Endothelial cell of umbilical vein (primary cell): ENCODE results near the gene PIK3CB. TPM values are rescaled to one million over a fixed set of nuclear protein-coding genes. Genes with fewer than 3 reads are reported as not detected.

ENCODE experiments used
- BruUV-seq: library from RNA; stranded (reverse); fragments of 400-500 nt; replicated peaks from 2 replicates; lab custom pipeline; 2021; lab: Mats Ljungman, UMichigan
- CTCF ChIA-PET: fragments of 300-600, 350-600 bp; sonication (Branson Sonifier 250); formaldehyde crosslinking; loops from one replicate; lab custom pipeline; 2021; ENCODE audit warnings: antibody characterized with exemption, inconsistent platforms; lab: Charles Lee
- POLR2A ChIA-PET: fragments of 300-600, 350-600 bp; sonication (Branson Sonifier 250); formaldehyde crosslinking; loops from one replicate; lab custom pipeline; 2021; ENCODE audit warnings: antibody characterized with exemption, inconsistent platforms; lab: Charles Lee
- DNase-seq: peaks from one replicate; pipeline ENCODE4 v3.0.0-alpha.2; 2011; ENCODE audit warnings: low read depth, low spot score
- FAIRE-seq: peaks from 2 replicates; lab custom pipeline; 2011; peaks lifted over from hg19 to GRCh38; lab: Jason Lieb, UNC
- H2AFZ ChIP-seq: 2 replicates; pipeline ENCODE4 v1.6.0; 2012; ENCODE audit warnings: low read depth, low read length, control low read depth, inconsistent platforms
- H3K27ac ChIP-seq: 2 replicates; pipeline ENCODE4 v1.5.1; 2011; ENCODE audit warnings: low read depth, mild to moderate bottlenecking, control low read depth, low read length, moderate library complexity; ENCODE audit not compliant: insufficient read depth
- H3K27me3 ChIP-seq, 2 experiments: 2 replicates each; pipeline versions ENCODE4 v1.6.0 to v1.6.1; 2011; ENCODE audit warnings: low read length in 2 of 2, mixed read lengths in 1 of 2; ENCODE audit not compliant: control insufficient read depth in 2 of 2, insufficient read depth in 2 of 2
- H3K36me3 ChIP-seq, 2 experiments: 2 replicates in 1 of 2; 3 replicates in 1 of 2; pipeline ENCODE4 v1.5.1; 2011; ENCODE audit warnings: low read length in 2 of 2, mild to moderate bottlenecking in 1 of 2, moderate library complexity in 1 of 2; ENCODE audit not compliant: control insufficient read depth in 2 of 2, insufficient read depth in 2 of 2; ENCODE audit errors: extremely low read depth in 1 of 2
- H3K4me1 ChIP-seq: 3 replicates; pipeline ENCODE4 v1.5.1; 2011; ENCODE audit warnings: mild to moderate bottlenecking, low read length; ENCODE audit not compliant: control insufficient read depth, insufficient read depth; ENCODE audit errors: extremely low read depth
- H3K4me2 ChIP-seq: 2 replicates; pipeline ENCODE4 v1.6.1; 2011; ENCODE audit warnings: low read length, control low read depth, mixed read lengths; ENCODE audit not compliant: insufficient read depth
- H3K4me3 ChIP-seq, 3 experiments: fragments of 200-600 bp in 1 of 3; sonication (generic), shearing (Covaris generic) in 1 of 3; replicated peaks in 1 of 3; 2 replicates each; pipeline ENCODE4 v1.5.1; 2011 to 2016; ENCODE audit warnings: control low read depth in 3 of 3, low read length in 3 of 3, mild to moderate bottlenecking in 2 of 3, inconsistent platforms in 1 of 3, low read depth in 1 of 3, moderate library complexity in 1 of 3; ENCODE audit not compliant: insufficient read depth in 1 of 3
- H3K79me2 ChIP-seq: 2 replicates; pipeline ENCODE4 v1.6.0; 2012; ENCODE audit warnings: low read length, inconsistent platforms; ENCODE audit not compliant: control insufficient read depth, insufficient read depth
- H3K9ac ChIP-seq: replicated peaks from 2 replicates; pipeline ENCODE3; 2011; ENCODE audit warnings: low read length, control low read depth; ENCODE audit not compliant: insufficient read depth; ENCODE audit errors: extremely low read depth
- H3K9me1 ChIP-seq: replicated peaks from 3 replicates; pipeline ENCODE4 v1.6.0; 2011; ENCODE audit warnings: mild to moderate bottlenecking, low read length; ENCODE audit not compliant: control insufficient read depth, insufficient read depth; ENCODE audit errors: extremely low read depth
- H3K9me3 ChIP-seq: replicated peaks from 2 replicates; pipeline ENCODE4 v1.5.1; 2012; ENCODE audit warnings: low read length, inconsistent platforms; ENCODE audit not compliant: control insufficient read depth, insufficient read depth
- H4K20me1 ChIP-seq: replicated peaks from 2 replicates; pipeline ENCODE3; 2011; ENCODE audit warnings: mild to moderate bottlenecking, low read length; ENCODE audit not compliant: control insufficient read depth, insufficient read depth; ENCODE audit errors: extremely low read depth
- CTCF ChIP-seq, 2 donors: IDR thresholded peaks; 1 replicate in 1 of 2; 2 replicates in 1 of 2; pipeline ENCODE4 v1.5.1; 2011; ENCODE audit warnings: low read length in 2 of 2, mild to moderate bottlenecking in 2 of 2, moderate library complexity in 2 of 2, control low read depth in 1 of 2, inconsistent platforms in 1 of 2, low read depth in 1 of 2; ENCODE audit not compliant: insufficient read depth in 1 of 2; ENCODE audit errors: extremely low read depth in 1 of 2
- EZH2 ChIP-seq: IDR thresholded peaks from 2 replicates; pipeline ENCODE4 v1.6.1; 2012; ENCODE audit warnings: borderline replicate concordance, low read depth, mild to moderate bottlenecking, moderate library complexity, low read length, inconsistent platforms; ENCODE audit not compliant: severe bottlenecking
- FOS ChIP-seq: IDR thresholded peaks from 2 replicates; pipeline ENCODE4 v1.6.1; 2011; ENCODE audit warnings: mild to moderate bottlenecking, low read length, moderate library complexity, borderline replicate concordance; ENCODE audit not compliant: insufficient read depth
- GATA2 ChIP-seq: IDR thresholded peaks from 2 replicates; pipeline ENCODE4 v1.7.0; 2011; ENCODE audit warnings: low read depth, mild to moderate bottlenecking, moderate library complexity, mixed read lengths, low read length; ENCODE audit not compliant: insufficient read length, insufficient read depth
- JUN ChIP-seq: IDR thresholded peaks from 2 replicates; pipeline ENCODE4 v1.6.1; 2011; ENCODE audit warnings: borderline replicate concordance, low read depth; ENCODE audit not compliant: insufficient read length, insufficient read depth
- MAX ChIP-seq: IDR thresholded peaks from 2 replicates; pipeline ENCODE4 v1.6.1; 2011; ENCODE audit not compliant: insufficient read depth, insufficient read length
- MYC ChIP-seq: IDR thresholded peaks from one replicate; pipeline ENCODE4 v1.6.1; 2011; ENCODE audit warnings: mild to moderate bottlenecking, low read depth, low read length
- POLR2A ChIP-seq: IDR thresholded peaks from 2 replicates; pipeline ENCODE4 v1.6.1; 2012; ENCODE audit warnings: low read depth, mild to moderate bottlenecking, control low read depth, low read length
- POLR2AphosphoS5 ChIP-seq: IDR thresholded peaks from 2 replicates; pipeline ENCODE4 v1.6.1; 2012; ENCODE audit warnings: low read depth, mild to moderate bottlenecking, control low read depth, low read length, moderate library complexity; ENCODE audit not compliant: insufficient read depth
- dilution Hi-C: fragments of 300-500 bp; cut with MboI; formaldehyde crosslinking; loops from one replicate; pipeline ENCODE4 v1.15.0; 2019; ENCODE audit warnings: low sequenced_read_pairs; ENCODE audit not compliant: extremely low pct_ligation_motif_present
- intact Hi-C: fragments of 100-400 bp; cut with micrococcal nuclease; formaldehyde crosslinking; loops from one replicate; pipeline ENCODE4 v1.10.0; 2022
- polyA plus RNA-seq, 4 experiments: library from polyadenylated mRNA; depleted of rRNA in 3 of 4; stranded (reverse) in 3 of 4; unstranded in 1 of 4; fragments of >200 nt; gene quantifications; 2 replicates each; pipeline versions ENCODE4 v1.2.1 to v1.2.3, GENCODE V29; 2011 to 2012; ENCODE audit warnings: missing spikeins in 1 of 4
- total RNA-seq: library from RNA; stranded (reverse); gene quantifications from 2 replicates; pipeline ENCODE4 v1.2.3, GENCODE V29; 2021

PIK3CB gene
- total and polyA plus RNA-seq, 2 donors (not counting 3 experiments of a cell fraction or from before 2014, with no cell fraction given), result 9.0 to 29.8 TPM

DNA sequence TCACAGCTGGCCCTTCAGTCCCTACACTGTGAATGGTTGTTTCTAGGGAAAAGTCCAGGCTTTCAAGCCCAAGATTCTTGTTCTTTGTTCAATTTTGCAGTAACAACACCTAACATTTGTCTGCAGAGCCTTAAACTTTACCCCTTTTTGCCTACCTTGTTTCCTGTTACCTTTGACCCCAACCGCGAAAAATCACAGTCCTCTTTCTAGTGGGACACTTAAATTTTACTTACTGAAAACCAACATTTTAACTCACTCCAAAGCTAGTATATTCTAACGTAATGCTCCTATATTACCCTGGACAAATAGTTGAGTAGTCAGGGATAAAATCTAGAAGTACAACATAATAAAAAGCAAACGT lies 649 bp upstream of the PIK3CB start:
- Histone ChIP-seq H3K4me1 (peaks cover 16% of the 10 kb centered on the region), H3K79me2 (peaks cover 31% of the 10 kb centered on the region), H3K9me3 (no peaks in the 10 kb centered on the region), H3K27me3 (no peaks in the 10 kb centered on the region), H3K9ac (peak overlapping the region; percentile 94), H3K4me2 (peak overlapping the region; percentile 96), H3K36me3 (no peaks in the 10 kb centered on the region), H4K20me1 (no peaks in the 10 kb centered on the region), H3K4me3 (peak overlapping the region; percentile 42 to 80 (median 80)), H2AFZ (peak overlapping the region; percentile 100), H3K9me1 (no peaks in the 10 kb centered on the region), H3K27ac (peak overlapping the region; percentile 91)
- ChIA-PET POLR2A (no interaction called here), CTCF (interaction anchor here (0.7 to 3.1 kb wide), 3 partner anchors 80 to 141 kb away, joined by 3 to 34 read pairs (median 3); no protein-coding TSS in a partner anchor)
- TSS peak; percentile 98 for BruUV-seq
- TF ChIP-seq CTCF (IDR thresholded peaks at IDR 0.05; ENCODE audit: extremely low read depth in 1 of 2, insufficient read depth in 1 of 2, low read depth in 1 of 2, low read length in 2 of 2) (no peak), FOS (no peak), GATA2 (no peak), POLR2A (no peak), JUN (no peak), MYC (no peak), POLR2AphosphoS5 (no peak), EZH2 (no peak), MAX (no peak)
- FAIRE-seq, result no peak
- dilution Hi-C loops, result no loop called here
- DNase-seq, result no peak
- intact Hi-C loops, result loop anchor here (1.0 to 2.0 kb wide), 2 partner anchors 39 to 61 kb away; no protein-coding TSS in a partner anchor
